K562 (cell line): ENCODE data around the gene BPTF. TPM values are rescaled to one million over a fixed set of nuclear protein-coding genes. Genes with fewer than 3 reads are reported as not detected.
A peak's percentile ranks its signal among the peaks of the same experiment; 100 is the strongest.

Source experiments
- ATF6 ChIP-seq: sonication (generic); formaldehyde crosslinking; IDR thresholded peaks from 2 replicates; pipeline ENCODE4 v1.4.0; 2020; ENCODE audit warnings: mild to moderate bottlenecking, missing genetic modification reagents
- E2F6 ChIP-seq, 2 experiments: IDR thresholded peaks; 2 replicates each; pipeline ENCODE4 v1.6.1; 2011; ENCODE audit warnings: borderline replicate concordance in 1 of 2, control low read depth in 1 of 2, low read depth in 1 of 2, low read length in 1 of 2, mild to moderate bottlenecking in 1 of 2, mixed read lengths in 1 of 2, moderate library complexity in 1 of 2; ENCODE audit not compliant: insufficient read depth in 1 of 2, insufficient read length in 1 of 2, poor library complexity in 1 of 2, severe bottlenecking in 1 of 2; ENCODE audit errors: extremely low read depth in 1 of 2
- GATA2 ChIP-seq: sonication (generic); formaldehyde crosslinking; IDR thresholded peaks from 2 replicates; pipeline ENCODE4 v1.4.0; 2020; ENCODE audit warnings: mild to moderate bottlenecking, missing genetic modification reagents
- ID3 ChIP-seq, 2 experiments: fragments of 250-450 bp in 1 of 2; fragments of 450-650 bp in 1 of 2; sonication (Bioruptor Pico) in 1 of 2; IDR thresholded peaks; 2 replicates each; pipeline versions ENCODE4 v1.6.1 to v1.8.0; 2016 to 2021; ENCODE audit warnings: mild to moderate bottlenecking in 2 of 2, moderate library complexity in 2 of 2, missing compliant biosample characterization in 1 of 2, missing genetic modification characterization in 1 of 2
- MBD2 ChIP-seq: sonication (generic); IDR thresholded peaks from 2 replicates; pipeline ENCODE4 v1.6.1; 2016; ENCODE audit warnings: low read depth, borderline replicate concordance
- POU5F1 ChIP-seq: fragments of 150-350 bp; IDR thresholded peaks from 2 replicates; pipeline ENCODE4 v1.6.1; 2014; ENCODE audit warnings: borderline replicate concordance, low read length, low read depth, mild to moderate bottlenecking; ENCODE audit not compliant: partially characterized antibody
- RBFOX2 ChIP-seq: fragments of 200-400 bp; formaldehyde crosslinking; IDR thresholded peaks from 2 replicates; pipeline ENCODE4 v1.6.1; 2017; ENCODE audit warnings: low read depth, mild to moderate bottlenecking, low read length, moderate library complexity
- SNRNP70 ChIP-seq: fragments of 200-400 bp; formaldehyde crosslinking; optimal IDR thresholded peaks from 2 replicates; pipeline ENCODE3; 2017; ENCODE audit warnings: low read depth, low read length
- STAT5B ChIP-seq: fragments of 250-450 bp; sonication (Bioruptor Pico); IDR thresholded peaks from 2 replicates; pipeline ENCODE4 v1.8.0; 2021; ENCODE audit warnings: mild to moderate bottlenecking, inconsistent platforms
- STAT6 ChIP-seq: sonication (generic); formaldehyde crosslinking; IDR thresholded peaks from 2 replicates; pipeline ENCODE4 v1.8.1; 2023; ENCODE audit warnings: mild to moderate bottlenecking, missing genetic modification reagents
- ZNF280A ChIP-seq: fragments of 450-650 bp; IDR thresholded peaks from 2 replicates; pipeline ENCODE4 v1.6.1; 2018; ENCODE audit warnings: mild to moderate bottlenecking, low read depth; ENCODE audit not compliant: partially characterized antibody
- ZNF511 ChIP-seq: sonication (generic); formaldehyde crosslinking; IDR thresholded peaks from 2 replicates; pipeline ENCODE4 v1.8.0; 2022; ENCODE audit warnings: mild to moderate bottlenecking, missing genetic modification reagents
- ZNF512 ChIP-seq: IDR thresholded peaks from 2 replicates; pipeline ENCODE4 v1.6.1; 2016; ENCODE audit warnings: missing genetic modification characterization, missing compliant biosample characterization
- ZNF785 ChIP-seq: fragments of 250-450 bp; sonication (Bioruptor Pico); IDR thresholded peaks from 2 replicates; pipeline ENCODE4 v1.4.0; 2020; ENCODE audit warnings: mild to moderate bottlenecking
- polyA plus RNA-seq, 8 experiments: library from polyadenylated mRNA; depleted of rRNA in 4 of 8; stranded (reverse) in 5 of 8; unstranded in 3 of 8; fragments of >200 nt; fragmentation: Nextera tagmentation in 2 of 8; fragmentation: Illumina TruSeq in 1 of 8; extraction: Ambion mirVana in 2 of 8; extraction: Trizol in 1 of 8; gene quantifications; 2 replicates each; pipeline versions ENCODE4 v1.2.1 to v1.2.3, GENCODE V29; 2011 to 2014; ENCODE audit warnings: inconsistent platforms in 1 of 8, missing spikeins in 1 of 8
- total RNA-seq, 7 experiments: library from RNA; depleted of rRNA in 6 of 7; stranded (reverse); fragments of >200 nt in 6 of 7; fragmentation: Illumina TruSeq in 2 of 7; extraction: Trizol in 2 of 7; gene quantifications; 2 replicates each; pipeline versions ENCODE4 v1.2.1 to v1.2.3, GENCODE V29; 2011 to 2021; ENCODE audit warnings: low replicate concordance in 1 of 7

The BPTF gene
- total and polyA plus RNA-seq, 9 of the 15 experiments (the other 6 are each of a cell fraction or from before 2014, with no cell fraction given), result 12.5 to 52.1 (median 26.9) TPM

GRCh38 chr17:67784364-67785121 lies 40.8 kb upstream of the BPTF start (continued):
- TF ChIP-seq MBD2 (peak; percentile 77; the same call in 1 of the 2 replicates), SNRNP70 (no peak), E2F6 (IDR thresholded peaks at IDR 0.05; ENCODE audit: borderline replicate concordance in 1 of 2, extremely low read depth in 1 of 2, insufficient read depth in 1 of 2, insufficient read length in 1 of 2, low read depth in 1 of 2, low read length in 1 of 2, poor library complexity in 1 of 2, severe bottlenecking in 1 of 2) (peak in 1 of 2 experiments; percentile 34), ZNF280A (no peak), ZNF512 (no peak), ZNF785 (CRISPR knock-in tag) (no peak), RBFOX2 (0 out of 2 replicates have a peak, but pooled peaks have one; percentile 5), GATA2 (CRISPR knock-in tag) (peak; percentile 89), ID3 (CRISPR knock-in tag; IDR thresholded peaks at IDR 0.05) (no peak), ID3 (tag; IDR thresholded peaks at IDR 0.05) (peak; percentile 73), ATF6 (CRISPR knock-in tag) (no peak), STAT5B (CRISPR knock-in tag) (no peak), ZNF511 (CRISPR knock-in tag) (no peak), STAT6 (CRISPR knock-in tag) (no peak), POU5F1 (no peak)
